GM13977 (cell line): Measurements from ENCODE around the gene ILF3.

Source experiments
- DNase-seq: peaks from one replicate; pipeline ENCODE4 v3.0.0; 2012; ENCODE audit warnings: low spot score
- CTCF ChIP-seq: IDR thresholded peaks from 2 replicates; pipeline ENCODE4 v1.5.1; 2012; ENCODE audit warnings: mild to moderate bottlenecking, control low read depth; ENCODE audit not compliant: insufficient read depth; ENCODE audit errors: extremely low read depth, missing control alignments
- in situ Hi-C: fragments of 300-500 bp; cut with MboI; formaldehyde crosslinking; loops from one replicate; pipeline ENCODE4 v1.12.0; 2022; ENCODE audit warnings: low sequenced_read_pairs, low pct_unique_long_range_greater_than_20kb, mixed read lengths, inconsistent platforms; ENCODE audit not compliant: unreplicated experiment

Gene ILF3

GRCh38 chr19:10681658-10682057 lies 27.5 kb downstream of the ILF3 start:
- no peak for TF ChIP-seq CTCF
- in situ Hi-C loops = no loop called here
- no peak for DNase-seq

GRCh38 chr19:10682397-10683063 lies 28.4 kb downstream of the ILF3 start:
- TF ChIP-seq CTCF = no peak
- in situ Hi-C loops = no loop called here
- no peak for DNase-seq

- no peak for DNase-seq
- TF ChIP-seq CTCF = no peak
- in situ Hi-C loops = no loop called here
Measured at GRCh38 chr19:10683064-10683426, 28.9 kb downstream of the ILF3 start.

GRCh38 chr19:10683582-10683981 lies 29.4 kb downstream of the ILF3 start:
- in situ Hi-C loops = no loop called here
- no peak for TF ChIP-seq CTCF
- no peak for DNase-seq

GRCh38 chr19:10685210-10685609 lies 31.1 kb downstream of the ILF3 start:
- no peak for TF ChIP-seq CTCF
- DNase-seq = no peak
- in situ Hi-C loops = no loop called here

- DNase-seq = no peak
- no peak for TF ChIP-seq CTCF
- in situ Hi-C loops = no loop called here
Measured at GRCh38 chr19:10686193-10686592, 32.0 kb downstream of the ILF3 start.
